Mucosa of stomach (tissue), 1 donor: Measurements from ENCODE around the gene ZNF207.
"Not testable (repeated sequence)": the region's sequence is repeated elsewhere in the genome, so short reads cannot be mapped to it uniquely, and the experiment has no call there.

Source experiments
- H3K27me3 ChIP-seq: one replicate; pipeline ENCODE4 v1.7.0; 2013; ENCODE audit warnings: mild to moderate bottlenecking, low read length; ENCODE audit not compliant: control insufficient read depth, insufficient read depth
- H3K36me3 ChIP-seq: one replicate; pipeline ENCODE4 v1.7.0; 2013; ENCODE audit warnings: low read length; ENCODE audit not compliant: control insufficient read depth, insufficient read depth
- H3K4me1 ChIP-seq: one replicate; pipeline ENCODE4 v1.7.0; 2013; ENCODE audit warnings: mild to moderate bottlenecking, low read length; ENCODE audit not compliant: control insufficient read depth, insufficient read depth
- H3K4me3 ChIP-seq: one replicate; pipeline ENCODE4 v1.7.0; 2013; ENCODE audit warnings: low read length
- H3K9ac ChIP-seq: one replicate; pipeline ENCODE4 v1.7.0; 2013; ENCODE audit warnings: mild to moderate bottlenecking, low read length, moderate library complexity
- H3K9me3 ChIP-seq: one replicate; pipeline ENCODE4 v1.7.0; 2013; ENCODE audit warnings: mild to moderate bottlenecking, low read length, moderate library complexity; ENCODE audit not compliant: control insufficient read depth
- donor health status: Pancreatic carcinoma.

ZNF207 gene

DNA sequence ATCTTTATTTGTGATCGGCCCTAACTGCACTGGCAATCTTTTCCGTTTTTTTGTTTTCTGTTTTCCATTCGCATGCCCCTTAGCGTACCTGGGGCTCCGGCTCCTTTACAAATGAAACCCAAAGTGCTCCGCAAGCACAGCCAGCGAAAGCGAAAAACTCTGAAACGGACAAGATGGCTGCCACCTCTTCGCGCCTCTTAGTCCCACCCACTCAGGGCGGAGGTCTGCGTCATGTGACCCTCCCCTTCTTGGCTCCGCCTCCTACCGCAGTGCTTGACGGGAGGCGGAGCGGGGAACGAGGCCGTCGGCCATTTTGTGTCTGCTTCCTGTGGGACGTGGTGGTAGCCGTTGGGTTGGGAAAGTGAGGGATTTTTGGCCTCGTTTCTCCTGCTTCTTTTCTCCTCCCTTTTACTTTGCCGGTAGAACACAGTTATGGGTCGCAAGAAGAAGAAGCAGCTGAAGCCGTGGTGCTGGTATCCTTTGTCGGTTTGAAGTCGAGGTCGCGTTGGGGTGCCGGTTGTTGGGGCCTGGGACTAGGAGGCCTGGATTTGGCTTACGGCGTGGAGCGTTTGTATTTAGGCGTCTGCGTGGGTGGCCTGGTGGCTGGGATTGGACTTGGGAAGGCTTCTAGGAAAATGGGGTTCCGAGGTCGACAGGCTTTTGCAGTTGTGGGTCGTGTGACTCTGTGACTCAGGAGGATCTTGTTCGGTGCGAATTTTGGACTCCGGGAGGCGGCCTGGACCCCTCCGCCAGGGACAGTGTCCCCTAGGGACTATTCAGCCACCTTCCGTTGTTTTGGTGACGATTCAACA, at the start of gene ZNF207:
Gene ZNF207, plus strand, starts transcription at position 304 of the 812 bp plus-strand sequence. Its CDS starts 129 bp downstream, at position 433.
- Histone ChIP-seq H3K27me3 (no peaks in the 10 kb centered on the region), H3K9ac (peak within 1 kb of the TSS; percentile 100), H3K36me3 (no peaks in the 10 kb centered on the region), H3K4me3 (peak within 1 kb of the TSS; percentile 96), H3K9me3 (no peaks in the 10 kb centered on the region), H3K4me1 (peaks cover 4% of the 10 kb centered on the region)

- Histone ChIP-seq H3K9ac (no peak overlapping the region), H3K9me3 (no peaks in the 10 kb centered on the region), H3K4me1 (no peaks in the 10 kb centered on the region), H3K27me3 (no peaks in the 10 kb centered on the region), H3K36me3 (no peaks in the 10 kb centered on the region), H3K4me3 (no peak overlapping the region)
Measured at GRCh38 chr17:32302037-32302436, 47.9 kb upstream of the ZNF207 start.

- Histone ChIP-seq H3K9ac (no peak overlapping the region), H3K9me3 (no peaks in the 10 kb centered on the region), H3K4me1 (no peaks in the 10 kb centered on the region), H3K27me3 (no peaks in the 10 kb centered on the region), H3K4me3 (no peak overlapping the region), H3K36me3 (no peaks in the 10 kb centered on the region)
Measured at GRCh38 chr17:32302860-32303649, 46.9 kb upstream of the ZNF207 start.

DNA sequence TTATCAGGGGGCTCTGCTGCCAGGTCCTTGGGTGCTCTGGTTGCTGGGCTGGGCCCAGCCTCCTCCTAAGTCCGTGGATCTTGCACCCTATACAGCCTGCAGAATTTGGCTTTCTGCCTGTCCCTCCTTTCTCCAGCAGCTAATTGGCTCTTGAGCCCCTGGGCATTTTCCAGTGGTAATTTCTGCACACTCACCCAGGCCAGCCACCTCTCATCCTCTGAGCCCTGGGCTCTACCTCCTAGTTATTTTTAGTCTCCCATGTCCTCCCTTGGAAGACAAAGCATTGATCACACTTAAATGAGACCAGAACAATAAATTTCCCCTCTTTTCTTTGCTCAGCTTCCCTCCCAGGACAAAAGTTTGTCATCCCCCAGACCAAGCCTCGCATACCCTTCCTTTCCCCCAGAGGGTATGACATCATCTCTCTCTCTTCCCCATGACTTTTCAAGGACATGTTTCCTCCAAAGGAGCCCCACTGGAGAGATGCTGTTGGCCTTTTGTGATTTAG, 46.1 kb upstream of the ZNF207 start:
- H3K4me1 ChIP-seq: no peaks in the 10 kb centered on the region
- no peak overlapping the region for H3K9ac ChIP-seq
- no peaks in the 10 kb centered on the region for H3K9me3 ChIP-seq
- H3K4me3 ChIP-seq: no peak overlapping the region
- H3K27me3 ChIP-seq: no peaks in the 10 kb centered on the region
- no peaks in the 10 kb centered on the region for H3K36me3 ChIP-seq

GRCh38 chr17:32305049-32305448, 44.9 kb upstream of the ZNF207 start:
- Histone ChIP-seq H3K9me3 (no peaks in the 10 kb centered on the region), H3K27me3 (no peaks in the 10 kb centered on the region), H3K4me3 (no peak overlapping the region), H3K9ac (no peak overlapping the region), H3K36me3 (no peaks in the 10 kb centered on the region), H3K4me1 (no peaks in the 10 kb centered on the region)

DNA sequence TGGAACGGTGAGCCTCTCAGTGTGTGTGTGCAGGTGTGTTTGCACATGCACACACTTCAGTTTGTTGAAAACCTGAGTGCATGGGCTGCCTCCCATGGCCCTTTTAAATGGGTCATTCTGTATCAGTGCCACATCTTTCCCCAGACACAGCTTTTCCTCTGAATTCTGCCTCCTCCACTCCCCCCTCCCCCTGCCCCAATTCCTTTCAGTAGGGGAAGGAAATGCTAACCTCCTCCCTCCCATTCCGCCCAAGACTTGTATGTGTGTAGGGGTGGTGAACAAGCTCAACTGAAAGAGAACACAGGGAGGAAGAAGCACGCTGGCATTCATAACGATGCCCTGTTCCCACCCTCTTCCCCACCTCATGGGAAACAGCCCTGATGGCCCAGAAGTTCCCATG, 42.3 kb upstream of the ZNF207 start:
- no peaks in the 10 kb centered on the region for H3K36me3 ChIP-seq
- no peaks in the 10 kb centered on the region for H3K4me1 ChIP-seq
- H3K27me3 ChIP-seq: no peaks in the 10 kb centered on the region
- no peak overlapping the region for H3K4me3 ChIP-seq
- H3K9me3 ChIP-seq: no peaks in the 10 kb centered on the region
- no peak overlapping the region for H3K9ac ChIP-seq

- Histone ChIP-seq H3K9ac (no peak overlapping the region), H3K4me3 (no peak overlapping the region), H3K36me3 (no peaks in the 10 kb centered on the region), H3K4me1 (no peaks in the 10 kb centered on the region), H3K27me3 (peaks cover 3% of the 10 kb centered on the region), H3K9me3 (no peaks in the 10 kb centered on the region)
Measured at GRCh38 chr17:32311028-32311536, 38.9 kb upstream of the ZNF207 start.

GRCh38 chr17:32314636-32315035, 35.3 kb upstream of the ZNF207 start:
- no peaks in the 10 kb centered on the region for H3K9me3 ChIP-seq
- peaks cover 3% of the 10 kb centered on the region for H3K27me3 ChIP-seq
- H3K36me3 ChIP-seq: no peaks in the 10 kb centered on the region
- no peak overlapping the region for H3K4me3 ChIP-seq
- no peak overlapping the region for H3K9ac ChIP-seq
- no peaks in the 10 kb centered on the region for H3K4me1 ChIP-seq

- peaks cover 3% of the 10 kb centered on the region for H3K27me3 ChIP-seq
- H3K9me3 ChIP-seq: no peaks in the 10 kb centered on the region
- H3K4me3 ChIP-seq: no peak overlapping the region
- H3K36me3 ChIP-seq: no peaks in the 10 kb centered on the region
- no peaks in the 10 kb centered on the region for H3K4me1 ChIP-seq
- no peak overlapping the region for H3K9ac ChIP-seq
Measured at GRCh38 chr17:32315171-32315570, 34.8 kb upstream of the ZNF207 start.

GRCh38 chr17:32316653-32317052, 33.3 kb upstream of the ZNF207 start:
- not testable (repeated sequence) for H3K9me3 ChIP-seq, H3K4me1 ChIP-seq, H3K27me3 ChIP-seq

GRCh38 chr17:32317353-32317752, 32.6 kb upstream of the ZNF207 start:
- H3K9me3 ChIP-seq: no peaks in the 10 kb centered on the region
- H3K4me3 ChIP-seq: no peak overlapping the region
- H3K36me3 ChIP-seq: no peaks in the 10 kb centered on the region
- H3K4me1 ChIP-seq: no peaks in the 10 kb centered on the region
- H3K27me3 ChIP-seq: peaks cover 3% of the 10 kb centered on the region
- no peak overlapping the region for H3K9ac ChIP-seq

More at GRCh38 chr17:32316653-32317052, 33.3 kb upstream of the ZNF207 start:
- H3K4me3 ChIP-seq, H3K36me3 ChIP-seq, H3K9ac ChIP-seq: not testable (repeated sequence)

DNA sequence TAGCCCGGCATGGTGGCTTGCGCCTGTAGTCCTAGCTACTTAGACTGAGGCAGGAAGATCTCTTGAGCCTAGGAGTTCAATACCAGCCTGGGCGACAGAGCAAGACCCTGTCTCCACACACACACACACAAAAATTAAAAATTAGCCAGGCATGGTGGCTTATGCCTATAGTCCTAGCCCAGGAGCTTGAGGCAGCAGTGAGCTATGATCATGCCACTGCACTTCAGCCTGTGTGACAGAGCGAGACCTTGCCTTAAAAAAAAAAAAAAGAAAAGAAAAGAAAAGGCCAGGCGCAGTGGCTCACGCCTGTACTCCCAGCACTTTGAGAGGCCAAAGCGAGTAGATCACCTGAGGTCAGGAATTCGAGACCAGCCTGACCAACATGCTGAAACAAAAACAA, 31.9 kb upstream of the ZNF207 start:
- Histone ChIP-seq H3K4me3 (no peak overlapping the region), H3K36me3 (no peaks in the 10 kb centered on the region), H3K27me3 (peaks cover 3% of the 10 kb centered on the region), H3K9ac (no peak overlapping the region), H3K4me1 (no peaks in the 10 kb centered on the region), H3K9me3 (no peaks in the 10 kb centered on the region)
